GM13977 (cell line): ENCODE data around the gene MAOA.

Source experiments
- DNase-seq: peaks from one replicate; pipeline ENCODE4 v3.0.0; 2012; ENCODE audit warnings: low spot score
- CTCF ChIP-seq: IDR thresholded peaks from 2 replicates; pipeline ENCODE4 v1.5.1; 2012; ENCODE audit warnings: mild to moderate bottlenecking, control low read depth; ENCODE audit not compliant: insufficient read depth; ENCODE audit errors: extremely low read depth, missing control alignments
- in situ Hi-C: fragments of 300-500 bp; cut with MboI; formaldehyde crosslinking; loops from one replicate; pipeline ENCODE4 v1.12.0; 2022; ENCODE audit warnings: low sequenced_read_pairs, low pct_unique_long_range_greater_than_20kb, mixed read lengths, inconsistent platforms; ENCODE audit not compliant: unreplicated experiment

The MAOA gene

GRCh38 chrX:43744284-43744683 lies 88.2 kb downstream of the MAOA start:
- no peak for DNase-seq
- in situ Hi-C loops = no loop called here
- TF ChIP-seq CTCF = no peak

GRCh38 chrX:43745938-43746721 lies 90.0 kb downstream of the MAOA start:
- no peak for DNase-seq
- in situ Hi-C loops = no loop called here
- TF ChIP-seq CTCF = no peak

GRCh38 chrX:43747476-43747875 lies 91.4 kb downstream of the MAOA start:
- in situ Hi-C loops = no loop called here

GRCh38 chrX:43750248-43750676 lies 94.2 kb downstream of the MAOA start:
- TF ChIP-seq CTCF = peak; percentile 48
- in situ Hi-C loops = loop anchor here (25.0 kb wide), 1 partner anchor 1963 kb away; no protein-coding TSS in a partner anchor
- peak; percentile 39 for DNase-seq

More at GRCh38 chrX:43747476-43747875, 91.4 kb downstream of the MAOA start:
- DNase-seq = no peak
- no peak for TF ChIP-seq CTCF

- in situ Hi-C loops = loop anchor here (25.0 kb wide), 1 partner anchor 1966 kb away; no protein-coding TSS in a partner anchor
- no peak for DNase-seq
- no peak for TF ChIP-seq CTCF
Measured at GRCh38 chrX:43753637-43754036, 97.5 kb downstream of the MAOA start.

- TF ChIP-seq CTCF = no peak
- in situ Hi-C loops = loop anchor here (25.0 kb wide), 1 partner anchor 1969 kb away; no protein-coding TSS in a partner anchor
Measured at GRCh38 chrX:43756076-43756475, 100.0 kb downstream of the MAOA start.

More at GRCh38 chrX:43756076-43756475, 100.0 kb downstream of the MAOA start:
- no peak for DNase-seq
